ENCODE data around the gene SOS1. TPM values are rescaled to one million over a fixed set of nuclear protein-coding genes. Genes with fewer than 3 reads are reported as not detected.

The SOS1 gene
- total RNA-seq, 2 donors from 2014 or later = 15.3 to 21.3 TPM

DNA sequence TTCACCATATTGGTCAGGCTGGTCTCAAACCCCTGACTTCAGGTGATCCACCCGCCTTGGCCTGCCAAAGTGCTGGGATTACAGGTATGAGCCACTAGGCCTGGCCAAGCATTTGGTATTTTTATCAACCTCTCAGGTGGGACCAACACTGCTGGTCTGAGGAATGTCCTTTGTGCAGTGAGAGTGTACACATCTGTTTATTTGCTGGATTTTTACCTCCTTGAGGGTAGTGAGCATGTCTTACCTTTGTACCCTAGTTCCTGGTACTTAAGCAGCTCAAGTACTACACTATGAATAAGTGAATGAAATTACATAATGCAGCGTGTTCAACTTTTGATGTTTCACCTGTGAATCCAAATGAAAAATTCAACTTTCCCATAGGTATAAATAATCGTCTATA lies 29.8 kb downstream of the SOS1 start:
- no peak overlapping the region for H3K27ac ChIP-seq
- no peak overlapping the region for H3K4me3 ChIP-seq
- no peaks in the 10 kb centered on the region for H3K27me3 ChIP-seq
- no peak for DNase-seq (ENCODE audit: low spot score)
- peaks cover 0 to 27% of the 10 kb centered on the region in 2 donors for H3K4me1 ChIP-seq
- no peaks in the 10 kb centered on the region for H3K9me3 ChIP-seq
- no peaks in the 10 kb centered on the region for H3K36me3 ChIP-seq
- no peak for TF ChIP-seq CTCF (IDR thresholded peaks at IDR 0.05)

- no peak for TF ChIP-seq CTCF (IDR thresholded peaks at IDR 0.05)
Observed at GRCh38 chr2:39080152-39080551, 40.7 kb downstream of the SOS1 start.

GRCh38 chr2:39069890-39070465 lies 50.9 kb downstream of the SOS1 start:
- no peaks in the 10 kb centered on the region for H3K4me1 ChIP-seq
- no peak overlapping the region for H3K27ac ChIP-seq
- no peaks in the 10 kb centered on the region for H3K9me3 ChIP-seq
- no peak overlapping the region for H3K4me3 ChIP-seq
- DNase-seq (ENCODE audit: low spot score) = no peak
- H3K36me3 ChIP-seq = peaks cover 5% of the 10 kb centered on the region
- no peaks in the 10 kb centered on the region for H3K27me3 ChIP-seq
- TF ChIP-seq CTCF (IDR thresholded peaks at IDR 0.05) = no peak

More at GRCh38 chr2:39080152-39080551, 40.7 kb downstream of the SOS1 start:
- H3K36me3 ChIP-seq = no peaks in the 10 kb centered on the region
- H3K9me3 ChIP-seq = no peaks in the 10 kb centered on the region
- no peaks in the 10 kb centered on the region for H3K27me3 ChIP-seq
- no peak overlapping the region for H3K4me3 ChIP-seq
- no peak for DNase-seq (ENCODE audit: low spot score)
- H3K27ac ChIP-seq = no peak overlapping the region
- H3K4me1 ChIP-seq = peaks cover 0 to 7% of the 10 kb centered on the region in 2 donors

GRCh38 chr2:39069136-39069515 lies 51.7 kb downstream of the SOS1 start:
- no peak for TF ChIP-seq CTCF (IDR thresholded peaks at IDR 0.05)
- H3K36me3 ChIP-seq = peaks cover 5% of the 10 kb centered on the region
- H3K27me3 ChIP-seq = no peaks in the 10 kb centered on the region
- H3K4me3 ChIP-seq = no peak overlapping the region
- H3K9me3 ChIP-seq = no peaks in the 10 kb centered on the region
- H3K4me1 ChIP-seq = no peaks in the 10 kb centered on the region
- H3K27ac ChIP-seq = no peak overlapping the region
- no peak for DNase-seq (ENCODE audit: low spot score)

DNA sequence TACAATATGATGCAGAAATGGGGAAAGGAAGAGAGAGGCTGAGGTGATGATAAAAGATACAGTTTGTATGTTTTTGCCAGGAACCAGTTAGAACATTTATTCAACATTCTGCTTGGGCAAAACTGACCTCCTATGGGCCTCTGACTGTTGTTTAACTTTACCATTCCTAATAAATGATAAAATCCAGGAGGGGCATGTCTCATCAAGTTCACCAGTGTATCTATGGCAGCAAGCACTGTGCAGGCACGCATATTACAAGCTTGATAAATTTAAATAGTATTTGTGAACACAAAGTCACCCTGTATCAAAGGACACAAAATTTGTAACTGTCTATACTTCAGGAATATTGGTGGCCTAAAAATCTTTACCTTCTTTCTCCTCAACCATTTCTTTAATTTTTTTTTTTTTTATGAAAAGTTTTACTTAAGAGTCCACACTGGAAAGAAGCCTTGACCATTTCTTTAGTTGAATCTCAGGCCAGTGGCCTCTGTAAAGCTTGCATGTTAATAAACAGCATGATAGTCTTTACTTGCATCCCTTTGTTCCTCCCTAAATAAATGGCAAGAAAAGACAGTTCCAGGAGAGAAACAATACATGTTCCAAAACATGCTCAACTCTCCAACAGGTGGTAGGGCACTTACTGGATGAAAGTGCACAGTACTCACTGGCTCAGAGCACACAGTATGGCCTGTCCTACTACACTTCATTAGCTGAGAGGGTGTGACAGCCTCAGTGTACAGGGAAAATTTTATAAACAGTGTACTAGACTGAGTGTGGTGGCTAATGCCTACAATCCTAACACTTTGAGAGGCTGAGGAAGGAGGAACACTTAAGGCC lies 52.3 kb downstream of the SOS1 start:
- Histone ChIP-seq H3K27me3 (no peaks in the 10 kb centered on the region), H3K4me1 (no peaks in the 10 kb centered on the region), H3K27ac (no peak overlapping the region), H3K9me3 (no peaks in the 10 kb centered on the region), H3K36me3 (peaks cover 5% of the 10 kb centered on the region), H3K4me3 (no peak overlapping the region)
- no peak for TF ChIP-seq CTCF (IDR thresholded peaks at IDR 0.05)
- no peak for DNase-seq (ENCODE audit: low spot score)
